Activated CD4-positive, alpha-beta T cell treated with anti-CD3 and anti-CD28 coated beads for 4 hours (primary cell): ENCODE data around the gene BAIAP2.
A peak's percentile ranks its signal among the peaks of the same experiment; 100 is the strongest.
"Not testable (repeated sequence)": the region's sequence is repeated elsewhere in the genome, so short reads cannot be mapped to it uniquely, and the experiment has no call there.

ENCODE experiments used
- DNase-seq, 2 donors: peaks; one replicate each; pipeline ENCODE4 v3.0.0-alpha.2; 2020

The BAIAP2 gene

DNA sequence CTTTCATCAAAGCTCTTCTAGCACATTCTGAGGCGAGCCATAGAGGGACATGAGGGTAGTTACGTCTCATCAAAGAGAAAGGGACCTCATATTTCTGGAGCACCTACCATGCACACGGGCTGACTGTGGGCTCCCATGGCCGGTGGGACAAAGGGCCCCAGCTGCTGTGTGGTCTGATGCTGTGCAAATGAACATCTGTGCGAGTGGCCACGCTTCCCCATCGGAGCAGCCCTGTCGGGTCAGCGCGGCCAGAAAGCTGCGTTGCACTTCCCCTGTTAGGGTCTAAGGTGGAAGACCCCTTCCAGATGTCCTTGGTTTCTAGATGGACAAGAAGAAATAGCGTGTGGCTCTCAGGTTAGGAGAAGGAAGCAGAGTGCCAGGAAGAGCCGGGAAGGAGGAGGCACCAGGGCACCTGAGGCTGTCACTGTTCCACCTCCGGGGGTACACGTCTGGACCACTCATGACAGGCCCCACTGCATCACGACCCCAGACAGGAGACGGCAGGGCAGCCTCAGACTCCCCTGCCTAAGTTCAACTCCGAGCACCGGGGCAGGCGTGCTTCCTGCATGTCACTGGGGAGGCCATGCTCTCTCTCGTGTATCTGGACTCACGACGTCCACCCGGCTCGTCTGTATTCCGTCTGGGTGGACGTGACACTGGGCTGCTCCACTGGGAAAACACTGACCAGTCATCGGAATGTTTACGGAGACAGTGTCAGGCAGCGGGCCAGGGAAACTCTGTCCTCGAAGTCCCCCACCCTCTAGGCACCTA, 8.5 kb upstream of the BAIAP2 start:
- DNase-seq = no peak

GRCh38 chr17:81027038-81027437, 7.9 kb upstream of the BAIAP2 start:
- DNase-seq = no peak

- DNase-seq = peak; percentile 26 to 57
These were observed 7.1 kb upstream of the BAIAP2 start for GRCh38 chr17:81027591-81028505.

DNA sequence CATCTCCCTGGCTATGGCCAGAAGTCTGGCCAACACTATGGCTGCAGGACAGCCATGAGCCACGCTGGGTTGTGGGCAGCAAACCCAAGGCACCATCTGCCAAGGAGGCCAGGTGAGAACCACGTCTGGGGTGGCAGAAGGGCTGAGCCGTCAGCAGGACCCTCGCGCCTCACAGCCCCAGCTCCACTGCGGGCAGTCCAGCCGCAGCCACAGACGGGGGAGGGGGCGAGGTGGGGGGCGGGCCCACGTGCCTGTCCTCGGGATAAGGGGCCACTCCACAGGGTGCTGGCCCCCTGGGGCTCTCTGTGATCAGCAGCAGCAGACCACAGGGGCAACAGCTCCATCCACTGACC, 6.5 kb upstream of the BAIAP2 start:
- DNase-seq = no peak

- no peak for DNase-seq
These were observed 5.1 kb upstream of the BAIAP2 start for GRCh38 chr17:81029859-81030258.

DNA sequence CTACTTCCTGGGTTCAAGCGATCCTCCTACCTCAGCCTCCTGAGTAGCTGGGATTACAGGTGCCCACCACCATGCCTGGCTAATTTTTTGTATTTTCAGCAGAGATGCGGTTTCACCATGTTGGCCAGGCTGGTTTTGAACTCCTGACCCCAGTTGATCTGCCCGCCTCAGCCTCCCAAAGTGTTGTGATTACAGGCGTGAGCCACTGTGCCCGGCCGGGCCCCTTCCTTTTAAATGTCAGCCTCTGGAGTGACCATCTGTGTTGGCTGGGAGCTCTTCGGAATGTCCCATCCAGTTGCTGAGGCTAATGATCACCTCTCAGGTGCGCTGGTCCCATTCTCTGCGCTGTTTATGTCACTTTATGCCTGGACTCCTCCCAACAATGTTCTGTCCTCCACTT, 4.6 kb upstream of the BAIAP2 start:
- DNase-seq = not testable (repeated sequence)

DNA sequence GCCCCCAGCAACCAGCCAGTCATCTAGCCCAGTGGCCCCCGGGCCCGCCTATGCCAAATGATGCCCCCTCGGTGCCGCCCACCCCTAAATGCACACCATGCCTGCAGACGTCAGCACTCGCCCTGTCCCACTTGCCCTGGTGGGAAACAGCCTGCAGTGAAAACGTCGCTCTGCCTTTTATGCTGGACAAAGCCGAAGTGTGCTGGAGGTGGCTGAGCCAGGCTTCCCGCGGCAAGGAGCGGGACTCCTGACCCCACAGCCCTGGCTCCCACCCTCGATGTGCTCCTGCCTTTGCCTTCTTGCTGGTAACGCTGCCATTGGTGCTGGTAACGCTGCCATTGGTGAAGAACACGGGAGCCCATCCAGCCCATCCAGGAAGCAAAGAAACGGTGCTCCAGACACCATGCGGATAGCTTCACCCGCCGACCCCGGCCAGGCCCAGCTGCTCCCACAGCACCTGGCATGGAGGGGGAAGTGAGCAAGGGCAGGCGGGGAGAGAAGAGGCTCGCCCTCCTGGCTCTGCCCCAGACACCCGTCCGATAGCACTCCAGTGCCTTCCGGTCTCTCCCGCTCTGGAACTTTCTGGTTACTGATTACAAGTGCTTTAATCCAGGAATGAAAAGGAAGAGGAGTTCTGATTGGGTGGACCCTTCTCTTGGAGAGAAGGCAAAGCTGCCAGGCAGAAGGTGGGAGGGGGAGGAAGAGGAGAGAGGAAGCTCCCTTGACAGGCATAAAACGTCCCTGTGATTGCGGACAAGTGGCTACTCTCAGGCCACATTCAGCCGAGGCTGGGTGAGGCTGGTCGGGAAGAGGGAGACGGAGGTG, 4.0 kb upstream of the BAIAP2 start:
- DNase-seq = no peak

GRCh38 chr17:81031566-81032550, 3.1 kb upstream of the BAIAP2 start:
- DNase-seq = no peak

- no peak for DNase-seq
These were observed 2.1 kb upstream of the BAIAP2 start for GRCh38 chr17:81032641-81033480.

DNA sequence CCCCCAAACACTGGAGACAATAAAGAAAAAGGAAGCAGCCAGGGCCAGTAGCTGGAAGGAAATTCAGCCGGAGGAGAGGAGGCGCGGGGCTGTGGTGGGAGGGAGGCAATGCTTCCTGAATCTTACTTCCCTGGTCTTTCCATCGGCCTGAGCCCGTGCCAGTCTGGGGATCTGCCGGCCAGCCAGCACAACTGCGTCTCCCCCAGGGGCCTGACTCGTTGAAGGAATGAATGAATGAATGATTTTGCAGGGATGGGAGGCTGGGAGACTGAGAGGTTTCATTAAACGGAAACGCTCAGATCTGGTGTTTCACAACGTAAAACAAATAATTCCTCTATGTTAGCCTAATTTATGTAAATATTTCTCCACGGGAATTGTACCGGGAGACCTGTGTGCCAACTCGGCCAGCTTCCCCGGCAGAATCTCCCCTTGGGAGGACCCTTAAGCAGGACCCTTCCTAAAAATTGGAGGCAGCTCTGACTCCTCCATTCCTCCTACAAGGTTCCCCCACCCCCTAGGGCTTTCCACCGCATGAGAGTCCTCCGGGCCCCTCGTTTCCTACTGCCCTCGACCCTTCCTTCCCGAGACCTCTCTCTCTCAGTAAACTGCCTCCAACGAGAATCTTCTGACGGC, 1.3 kb upstream of the BAIAP2 start:
- DNase-seq = no peak

- no peak for DNase-seq
These were observed 678 bp upstream of the BAIAP2 start for GRCh38 chr17:81034168-81034777.

GRCh38 chr17:81035521-81036196, 708 bp downstream of the BAIAP2 start:
- no peak for DNase-seq

GRCh38 chr17:81036197-81036941, 1.4 kb downstream of the BAIAP2 start:
- DNase-seq = no peak

DNA sequence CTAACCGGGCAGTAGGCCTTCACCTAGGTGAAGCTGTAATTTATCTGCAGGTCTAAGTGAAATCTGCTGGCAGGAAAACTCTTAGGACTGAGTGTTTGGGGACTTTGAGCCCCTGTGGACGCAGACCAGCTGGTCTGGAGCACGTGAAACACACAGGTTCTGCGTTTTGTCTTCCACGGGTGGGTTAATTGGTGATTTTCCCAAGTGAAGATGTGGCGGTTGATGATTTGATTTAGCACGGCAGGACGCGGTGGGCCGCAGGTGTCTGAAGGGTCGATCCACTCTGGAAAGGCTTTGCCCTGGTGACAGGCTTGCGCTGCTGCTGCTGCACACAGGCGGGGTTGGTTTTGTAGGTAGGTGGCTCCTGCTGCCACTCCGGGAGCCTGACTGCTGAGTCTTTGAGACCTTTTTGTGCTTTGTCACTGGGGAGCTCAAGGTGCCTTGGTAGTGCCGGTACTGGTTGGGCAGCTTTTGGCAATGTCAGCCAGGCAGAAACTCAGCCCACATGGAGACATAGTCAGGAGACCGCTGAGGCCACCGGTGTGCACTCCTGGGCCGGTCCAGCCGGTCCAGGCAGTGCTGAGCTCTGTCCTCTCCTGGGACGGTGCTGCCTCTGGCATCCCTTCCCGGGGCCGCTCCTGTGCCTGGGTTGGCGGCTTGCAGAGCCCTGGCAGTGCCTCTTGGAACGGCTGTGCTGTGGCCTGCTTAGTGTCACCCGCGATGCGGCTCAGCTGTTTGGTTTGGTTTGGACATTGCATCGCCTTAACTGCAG, 2.3 kb downstream of the BAIAP2 start:
- DNase-seq = no peak

- no peak for DNase-seq
These were observed 3.1 kb downstream of the BAIAP2 start for GRCh38 chr17:81037798-81038733.

GRCh38 chr17:81039096-81039495, 4.1 kb downstream of the BAIAP2 start:
- DNase-seq = no peak
